ENCODE data around the gene SNX9.

- TF ChIP-seq YY1 (IDR thresholded peaks at IDR 0.05; ENCODE audit: low read depth) (no peak), EP300 (IDR thresholded peaks at IDR 0.05; ENCODE audit: borderline replicate concordance) (no peak), TEAD4 (IDR thresholded peaks at IDR 0.05) (no peak), USF1 (IDR thresholded peaks at IDR 0.05) (no peak), REST (IDR thresholded peaks at IDR 0.05; ENCODE audit: low read depth) (no peak), CEBPB (IDR thresholded peaks at IDR 0.05) (no peak), TCF12 (IDR thresholded peaks at IDR 0.05; ENCODE audit: low read depth) (no peak), MAX (IDR thresholded peaks at IDR 0.05) (no peak), RAD21 (IDR thresholded peaks at IDR 0.05; ENCODE audit: low read depth) (no peak), NFIC (IDR thresholded peaks at IDR 0.05) (no peak)
Observed at GRCh38 chr6:157831018-157831369, 7.9 kb downstream of the SNX9 start.

Measured in Ishikawa (cell line).